Ishikawa (cell line): ENCODE data around the gene RNF6.
A peak's percentile ranks its signal among the peaks of the same experiment; 100 is the strongest.

Source experiments
- CEBPB ChIP-seq: IDR thresholded peaks from 2 replicates; pipeline ENCODE4 v1.6.1; 2012
- CREB1 ChIP-seq: IDR thresholded peaks from 2 replicates; pipeline ENCODE4 v1.6.1; 2012; ENCODE audit warnings: low read depth
- EGR1 ChIP-seq: IDR thresholded peaks from 2 replicates; pipeline ENCODE4 v1.6.1; 2012
- EP300 ChIP-seq: IDR thresholded peaks from 2 replicates; pipeline ENCODE4 v1.6.1; 2012; ENCODE audit warnings: borderline replicate concordance
- FOXM1 ChIP-seq: IDR thresholded peaks from 2 replicates; pipeline ENCODE4 v1.6.1; 2012; ENCODE audit warnings: low read depth, borderline replicate concordance
- MAX ChIP-seq: IDR thresholded peaks from 2 replicates; pipeline ENCODE4 v1.6.1; 2012
- NFIC ChIP-seq: IDR thresholded peaks from 2 replicates; pipeline ENCODE4 v1.6.1; 2012
- RAD21 ChIP-seq: IDR thresholded peaks from 2 replicates; pipeline ENCODE4 v1.6.1; 2012; ENCODE audit warnings: low read depth
- REST ChIP-seq: IDR thresholded peaks from 2 replicates; pipeline ENCODE4 v1.6.1; 2012; ENCODE audit warnings: low read depth, mild to moderate bottlenecking
- TAF1 ChIP-seq: IDR thresholded peaks from 2 replicates; pipeline ENCODE4 v1.6.1; 2012; ENCODE audit warnings: low read depth, mild to moderate bottlenecking
- TCF12 ChIP-seq: IDR thresholded peaks from 2 replicates; pipeline ENCODE4 v1.6.1; 2012; ENCODE audit warnings: low read depth
- TEAD4 ChIP-seq: IDR thresholded peaks from 2 replicates; pipeline ENCODE4 v1.6.1; 2012
- USF1 ChIP-seq: IDR thresholded peaks from 2 replicates; pipeline ENCODE4 v1.6.1; 2012
- YY1 ChIP-seq: IDR thresholded peaks from 2 replicates; pipeline ENCODE4 v1.6.1; 2012; ENCODE audit warnings: low read depth
- ZBTB7A ChIP-seq: IDR thresholded peaks from 2 replicates; pipeline ENCODE4 v1.6.1; 2012; ENCODE audit warnings: low read depth

The RNF6 gene

GRCh38 chr13:26221721-26222519 lies at the start of gene RNF6:
TSS of gene RNF6 (minus strand) at chr13:26222314. CDS start at chr13:26219649, 2,665 bp downstream.
- TF ChIP-seq CEBPB (no peak), FOXM1 (no peak), TEAD4 (peak; percentile 8; the same call in 1 of the 2 replicates), REST (peak; percentile 31; the same call in 1 of the 2 replicates), TCF12 (peak; percentile 50), MAX (peak; percentile 84), EP300 (peak; percentile 54), TAF1 (peak; percentile 98), USF1 (peak; percentile 57)

GRCh38 chr13:26270707-26271106 lies 48.6 kb upstream of the RNF6 start:
- TF ChIP-seq FOXM1 (no peak), TEAD4 (no peak), REST (no peak), EP300 (no peak), RAD21 (no peak), CREB1 (no peak), TAF1 (no peak), USF1 (no peak), MAX (no peak), CEBPB (no peak), NFIC (no peak), YY1 (no peak), TCF12 (no peak), EGR1 (no peak), ZBTB7A (no peak)

- TF ChIP-seq CEBPB (no peak), ZBTB7A (no peak)
Observed at GRCh38 chr13:26266311-26266710, 44.2 kb upstream of the RNF6 start.

GRCh38 chr13:26262156-26262555 lies 40.0 kb upstream of the RNF6 start:
- no peak for TF ChIP-seq TEAD4
- peak; percentile 58; the same call in 1 of the 2 replicates for TF ChIP-seq NFIC

- TF ChIP-seq YY1 (no peak), EP300 (no peak), NFIC (no peak), REST (peak; percentile 66)
Observed at GRCh38 chr13:26259634-26260033, 37.5 kb upstream of the RNF6 start.
